Measurements from ENCODE around the gene PDE1A. TPM values are rescaled to one million over a fixed set of nuclear protein-coding genes. Genes with fewer than 3 reads are reported as not detected.

Gene PDE1A
- total RNA-seq, 4 donors from 2014 or later: 9.2 to 11.0 (median 10.1) TPM

- TF ChIP-seq CTCF (IDR thresholded peaks at IDR 0.05; ENCODE audit: low read depth): no peak
These were observed 164.9 kb downstream of the PDE1A start for GRCh38 chr2:182261860-182262387.

- no peak for TF ChIP-seq CTCF (IDR thresholded peaks at IDR 0.05; ENCODE audit: low read depth)
These were observed 167.1 kb downstream of the PDE1A start for GRCh38 chr2:182259629-182260150.

GRCh38 chr2:182252534-182252933 is 174.3 kb downstream of the PDE1A start:
- TF ChIP-seq CTCF (IDR thresholded peaks at IDR 0.05; ENCODE audit: low read depth): no peak

- no peak for TF ChIP-seq CTCF (IDR thresholded peaks at IDR 0.05; ENCODE audit: low read depth)
These were observed 177.9 kb downstream of the PDE1A start for GRCh38 chr2:182248898-182249297.

- TF ChIP-seq CTCF (IDR thresholded peaks at IDR 0.05; ENCODE audit: low read depth): no peak
These were observed 178.5 kb downstream of the PDE1A start for GRCh38 chr2:182248362-182248761.

- no peak for TF ChIP-seq CTCF (IDR thresholded peaks at IDR 0.05; ENCODE audit: low read depth)
These were observed 179.0 kb downstream of the PDE1A start for GRCh38 chr2:182247831-182248230.

GRCh38 chr2:182245963-182246362 is 180.9 kb downstream of the PDE1A start:
- no peak for TF ChIP-seq CTCF (IDR thresholded peaks at IDR 0.05; ENCODE audit: low read depth)

Measured in subcutaneous adipose tissue (tissue), 4 donors.